HG03135 (cell line): ENCODE measurements around the gene MRPL12.

ENCODE experiments used
- ATAC-seq: cut with Tn5 transposase; IDR thresholded peaks from one replicate; pipeline ENCODE4 v1.9.1; 2021; ENCODE audit warnings: mild to moderate bottlenecking, moderate library complexity; ENCODE audit not compliant: unreplicated experiment

Gene MRPL12

DNA sequence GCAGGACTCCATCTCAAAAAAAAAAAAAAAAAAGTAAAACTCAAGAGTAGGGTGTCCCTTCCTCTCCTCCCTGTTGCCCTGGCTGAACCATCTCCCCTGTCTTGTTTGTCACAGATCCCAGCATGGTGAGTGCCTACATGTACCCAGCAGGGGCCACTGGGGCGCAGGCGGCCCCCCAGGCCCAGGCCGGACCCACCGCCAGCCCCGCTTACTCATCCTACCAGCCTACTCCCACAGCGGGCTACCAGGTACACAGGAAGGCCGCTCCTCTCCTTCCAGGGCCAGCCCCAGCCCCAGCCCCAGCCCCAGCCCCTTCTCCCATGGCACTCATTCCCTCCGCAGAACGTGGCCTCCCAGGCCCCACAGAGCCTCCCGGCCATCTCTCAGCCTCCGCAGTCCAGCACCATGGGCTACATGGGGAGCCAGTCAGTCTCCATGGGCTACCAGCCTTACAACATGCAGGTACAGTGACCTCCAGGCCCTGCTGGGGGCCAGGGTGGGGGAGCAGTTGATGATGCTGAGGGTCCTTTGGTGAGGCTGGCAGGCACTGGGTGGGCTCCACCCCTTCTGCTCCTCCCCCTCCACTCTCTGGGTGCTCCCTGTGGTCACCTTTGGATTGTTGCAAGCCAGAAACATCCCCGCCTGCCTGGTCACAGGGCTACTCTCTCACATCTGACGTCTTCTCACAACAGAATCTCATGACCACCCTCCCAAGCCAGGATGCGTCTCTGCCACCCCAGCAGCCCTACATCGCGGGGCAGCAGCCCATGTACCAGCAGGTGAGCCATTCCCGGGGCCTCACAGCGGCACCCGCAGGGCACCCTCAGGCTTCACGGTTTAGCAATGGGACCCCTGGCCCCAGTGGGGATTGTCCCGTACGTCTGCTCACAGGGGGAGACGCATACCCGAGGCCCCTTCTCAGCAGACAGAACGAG is 2.5 kb upstream of the MRPL12 start:
- no peak for ATAC-seq

DNA sequence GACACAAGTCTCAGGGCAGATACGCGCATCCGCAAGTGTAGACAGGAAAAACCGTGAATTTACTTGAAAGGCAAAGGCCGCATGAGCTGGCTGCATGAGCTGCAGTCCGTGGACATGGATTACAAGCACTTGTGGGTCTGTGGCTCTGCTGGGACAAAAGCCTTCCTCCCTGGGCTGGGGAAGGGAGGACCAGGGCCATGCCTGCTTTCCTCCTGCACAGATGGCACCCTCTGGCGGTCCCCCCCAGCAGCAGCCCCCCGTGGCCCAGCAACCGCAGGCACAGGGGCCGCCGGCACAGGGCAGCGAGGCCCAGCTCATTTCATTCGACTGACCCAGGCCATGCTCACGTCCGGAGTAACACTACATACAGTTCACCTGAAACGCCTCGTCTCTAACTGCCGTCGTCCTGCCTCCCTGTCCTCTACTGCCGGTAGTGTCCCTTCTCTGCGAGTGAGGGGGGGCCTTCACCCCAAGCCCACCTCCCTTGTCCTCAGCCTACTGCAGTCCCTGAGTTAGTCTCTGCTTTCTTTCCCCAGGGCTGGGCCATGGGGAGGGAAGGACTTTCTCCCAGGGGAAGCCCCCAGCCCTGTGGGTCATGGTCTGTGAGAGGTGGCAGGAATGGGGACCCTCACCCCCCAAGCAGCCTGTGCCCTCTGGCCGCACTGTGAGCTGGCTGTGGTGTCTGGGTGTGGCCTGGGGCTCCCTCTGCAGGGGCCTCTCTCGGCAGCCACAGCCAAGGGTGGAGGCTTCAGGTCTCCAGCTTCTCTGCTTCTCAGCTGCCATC is 1.7 kb upstream of the MRPL12 start:
- ATAC-seq, result no peak

GRCh38 chr17:81703747-81704654 is 834 bp downstream of the MRPL12 start:
- ATAC-seq, result no peak

- no peak for ATAC-seq
Observed at GRCh38 chr17:81705518-81706231, 2.5 kb downstream of the MRPL12 start.

GRCh38 chr17:81706232-81706611 is 3.1 kb downstream of the MRPL12 start:
- ATAC-seq, result no peak

DNA sequence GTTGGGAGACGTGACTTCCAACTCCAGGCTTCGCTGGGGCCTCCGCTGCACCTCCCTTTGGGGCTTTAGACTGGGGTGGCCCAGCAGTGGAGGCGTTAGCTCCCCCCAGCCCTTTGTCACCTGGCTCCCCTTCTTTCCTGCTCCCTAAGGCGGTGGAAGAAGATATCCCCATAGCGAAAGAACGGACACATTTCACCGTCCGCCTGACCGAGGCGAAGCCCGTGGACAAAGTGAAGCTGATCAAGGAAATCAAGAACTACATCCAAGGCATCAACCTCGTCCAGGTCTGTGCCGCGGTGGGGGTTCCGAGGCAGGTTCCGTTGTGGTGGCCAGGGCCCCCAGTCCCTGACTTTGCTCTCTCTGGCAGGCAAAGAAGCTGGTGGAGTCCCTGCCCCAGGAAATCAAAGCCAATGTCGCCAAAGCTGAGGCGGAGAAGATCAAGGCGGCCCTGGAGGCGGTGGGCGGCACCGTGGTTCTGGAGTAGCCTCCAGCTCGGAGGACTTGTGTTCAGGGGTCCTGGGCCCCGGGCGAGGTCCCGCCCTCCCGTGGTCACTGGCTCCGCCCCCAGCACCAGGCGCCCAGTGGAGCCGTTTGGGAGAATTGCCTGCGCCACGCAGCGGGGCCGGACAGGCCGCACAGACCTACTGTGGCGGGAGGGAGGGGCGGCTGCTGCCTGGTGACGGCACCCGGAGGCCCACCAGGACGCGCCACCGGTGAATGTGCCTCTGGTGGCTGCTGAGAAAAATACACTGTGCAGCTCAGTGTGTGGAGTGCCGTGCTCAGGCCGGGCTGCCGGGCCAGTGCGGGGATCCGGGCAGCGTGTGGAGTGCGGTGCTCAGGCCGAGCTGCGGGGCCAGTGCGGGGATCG is 3.8 kb downstream of the MRPL12 start:
- no peak for ATAC-seq

- ATAC-seq, result no peak
Observed at GRCh38 chr17:81707725-81708646, 4.8 kb downstream of the MRPL12 start.

DNA sequence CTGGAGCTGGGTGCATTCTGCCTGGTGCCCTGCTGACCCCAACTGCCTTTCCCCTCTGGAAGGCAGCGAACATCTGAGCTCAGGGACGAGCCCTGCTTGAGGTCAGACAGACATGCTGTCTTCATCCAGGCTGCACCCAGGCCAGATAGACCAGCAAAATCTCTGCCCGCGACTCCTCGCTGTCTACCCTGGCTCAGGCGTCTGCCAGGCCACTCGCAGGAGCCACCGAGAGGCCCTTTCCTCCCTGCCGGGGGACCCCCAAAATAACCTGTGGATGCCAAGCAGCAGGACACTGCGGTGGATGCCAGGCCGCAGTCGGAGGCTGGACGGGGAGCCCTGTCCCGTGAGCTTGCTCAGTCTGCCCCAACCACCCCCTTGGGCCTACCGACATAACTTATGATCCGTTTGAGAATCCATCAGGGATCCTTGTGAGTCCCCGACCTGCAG is 5.6 kb downstream of the MRPL12 start:
- ATAC-seq, result no peak

- ATAC-seq, result no peak
Observed at GRCh38 chr17:81710514-81711308, 7.5 kb downstream of the MRPL12 start.

- ATAC-seq, result peak; percentile 47
Observed at GRCh38 chr17:81711814-81712467, 8.8 kb downstream of the MRPL12 start, which contains the start of gene SLC25A10. Gene SLC25A10, plus strand, starts transcription at chr17:81712284. Its CDS starts 143 bp downstream, at chr17:81712427.

DNA sequence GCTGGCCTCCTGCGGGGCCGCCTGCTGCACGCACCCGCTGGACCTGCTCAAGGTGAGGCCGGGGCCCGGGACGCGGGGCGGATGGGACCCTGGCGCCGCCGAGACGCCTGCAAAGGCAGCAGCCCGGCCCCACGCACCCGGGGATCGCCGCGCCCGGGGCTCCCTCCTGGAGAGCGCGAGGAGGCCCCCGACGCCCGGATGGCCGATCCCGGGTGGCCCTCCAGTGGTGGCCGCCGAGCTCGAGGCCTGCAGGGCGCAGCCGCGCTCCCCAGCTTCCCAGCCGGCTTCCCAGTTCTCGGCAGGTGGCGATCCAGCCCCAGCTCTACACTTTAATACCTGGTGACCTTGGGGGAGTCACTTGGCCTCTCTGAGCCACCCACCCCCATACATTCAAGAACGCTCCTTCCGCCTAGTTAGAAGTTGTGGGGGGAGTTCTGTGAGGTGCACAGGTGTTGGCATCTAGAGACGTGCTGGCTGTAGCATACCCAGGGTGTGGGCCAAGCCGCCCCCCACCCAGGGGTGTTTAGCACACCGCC is 9.4 kb downstream of the MRPL12 start:
- ATAC-seq, result peak; percentile 28

DNA sequence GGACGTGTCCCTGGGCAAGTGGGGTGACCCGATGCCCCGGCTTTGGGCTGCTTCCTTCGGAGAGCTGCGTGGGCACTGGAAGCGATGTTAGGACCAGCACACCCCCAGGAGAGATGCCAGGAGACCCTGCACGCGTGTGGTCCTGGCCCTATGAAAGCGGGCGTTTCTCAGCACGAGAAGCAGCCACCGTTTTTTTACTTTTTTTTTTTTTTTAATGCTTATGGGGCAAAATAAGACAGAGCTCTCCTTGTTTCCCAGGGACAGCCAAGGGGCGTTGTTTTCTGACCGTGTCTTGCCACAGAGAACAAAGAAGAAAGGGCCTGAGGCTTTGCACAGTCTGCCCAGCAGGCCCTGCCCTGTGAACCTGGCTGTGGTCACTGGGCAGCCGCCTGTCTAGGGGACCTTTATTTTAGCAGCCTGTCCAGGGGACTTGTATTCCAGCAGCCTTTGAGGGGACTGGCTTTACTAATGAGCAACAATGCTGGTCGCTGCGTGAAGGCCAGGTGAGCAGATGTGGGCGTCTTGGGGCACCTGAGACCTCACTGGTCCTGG is 9.9 kb downstream of the MRPL12 start:
- no peak for ATAC-seq

- no peak for ATAC-seq
Observed at GRCh38 chr17:81713556-81714411, 10.6 kb downstream of the MRPL12 start.

DNA sequence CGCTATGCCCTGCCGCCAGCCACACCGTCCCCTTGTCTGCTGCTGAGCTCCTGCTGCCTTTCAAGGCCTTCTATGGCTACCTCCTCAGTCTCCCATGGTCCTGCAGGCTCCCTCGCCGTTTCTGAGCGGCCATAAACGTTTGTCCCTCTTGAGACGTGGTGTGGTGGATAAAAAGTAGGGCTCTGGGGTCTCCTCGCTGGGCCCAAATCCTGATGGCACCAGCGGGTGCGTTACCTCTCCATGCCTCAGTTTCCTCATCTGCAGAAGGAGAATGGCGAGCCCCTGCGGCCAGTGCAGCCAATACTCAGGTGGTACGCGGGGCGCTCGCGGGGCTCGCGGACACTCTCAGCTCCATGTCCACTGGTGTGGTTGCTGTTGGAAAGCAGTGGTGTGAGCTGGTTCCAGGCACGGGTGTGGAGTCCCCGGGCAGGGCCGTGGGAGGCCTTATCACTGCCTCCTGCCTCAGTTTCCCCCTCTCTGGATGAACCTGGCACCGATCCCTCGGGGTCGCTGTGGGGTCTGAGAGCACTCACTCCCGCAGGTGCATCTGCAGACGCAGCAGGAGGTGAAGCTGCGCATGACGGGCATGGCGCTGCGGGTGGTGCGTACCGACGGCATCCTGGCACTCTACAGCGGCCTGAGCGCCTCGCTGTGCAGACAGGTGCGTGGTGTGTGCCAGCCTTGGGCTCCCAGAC is 11.4 kb downstream of the MRPL12 start:
- ATAC-seq, result no peak
